K562 (cell line): Measurements from ENCODE around the gene UNC79. TPM values are rescaled to one million over a fixed set of nuclear protein-coding genes. Genes with fewer than 3 reads are reported as not detected.

Experiments used
- ATAC-seq: fragments of 200-7000 bp; cut with Tn5 transposase; 3 replicates; pipeline ENCODE4 v1.9.1; 2020; ENCODE audit warnings: moderate library complexity
- Bru-seq: library from RNA; stranded (reverse); fragments of 400-500 nt; gene quantifications from one replicate; lab custom pipeline; 2021; lab: Mats Ljungman, UMichigan
- BruChase-seq, 2 experiments: library from RNA; stranded (reverse); fragments of 400-500 nt; gene quantifications; one replicate each; lab custom pipeline; 2021; lab: Mats Ljungman, UMichigan
- BruUV-seq: library from RNA; stranded (reverse); fragments of 400-500 nt; replicated peaks from 2 replicates; lab custom pipeline; 2021; lab: Mats Ljungman, UMichigan
- CTCF ChIA-PET: fragments of 300-600 bp; formaldehyde crosslinking; extraction: SDS; loops from one replicate; lab custom pipeline; 2021; ENCODE audit warnings: low intra/inter-chr PET ratio; lab: Yijun Ruan, JAX
- POLR2A ChIA-PET: fragments of 300-600, 350-650 bp; sonication (Branson Sonifier 250); formaldehyde crosslinking; extraction: SDS; loops from one replicate; lab custom pipeline; 2021; ENCODE audit warnings: antibody characterized with exemption, inconsistent platforms; lab: Yijun Ruan, JAX
- DNase-seq, 4 experiments: peaks; one replicate each; pipeline versions ENCODE4 v3.0.0 to v3.0.0-alpha.2; 2011 to 2018; ENCODE audit warnings: low spot score in 3 of 4, mixed read lengths in 3 of 4; ENCODE audit errors: extremely low read depth in 1 of 4
- FAIRE-seq: peaks from 2 replicates; lab custom pipeline; 2011; peaks lifted over from hg19 to GRCh38; lab: Jason Lieb, UNC
- H2AFZ ChIP-seq: 2 replicates; pipeline ENCODE4 v1.6.0; 2011; ENCODE audit warnings: low read depth, low read length, control low read depth, inconsistent platforms
- H3K27ac ChIP-seq: fragments of 200-600 bp; 3 replicates; pipeline ENCODE4 v1.8.0; 2011; ENCODE audit warnings: low read depth, mild to moderate bottlenecking, control low read depth, inconsistent platforms, low read length, moderate library complexity, mixed read lengths; ENCODE audit errors: extremely low read depth
- H3K27me3 ChIP-seq, 2 experiments: fragments of 300-600 bp in 1 of 2; 2 replicates in 1 of 2; 3 replicates in 1 of 2; pipeline versions ENCODE4 v1.6.0 to v1.8.0; 2011; ENCODE audit warnings: inconsistent platforms in 2 of 2, low read length in 2 of 2, mild to moderate bottlenecking in 1 of 2, mixed read lengths in 1 of 2, moderate library complexity in 1 of 2; ENCODE audit not compliant: control insufficient read depth in 2 of 2, insufficient read depth in 2 of 2
- H3K36me3 ChIP-seq: fragments of 300-600 bp; 3 replicates; pipeline ENCODE4 v1.8.0; 2011; ENCODE audit warnings: mild to moderate bottlenecking, low read length, inconsistent platforms; ENCODE audit not compliant: control insufficient read depth, insufficient read depth
- H3K4me1 ChIP-seq, 2 experiments: fragments of 200-600 bp in 1 of 2; replicated peaks in 1 of 2; 2 replicates in 1 of 2; 3 replicates in 1 of 2; pipeline versions ENCODE4 v1.5.1 to v1.8.0; 2011; ENCODE audit warnings: inconsistent platforms in 2 of 2, low read length in 2 of 2, mild to moderate bottlenecking in 1 of 2, mixed read lengths in 1 of 2, moderate library complexity in 1 of 2; ENCODE audit not compliant: control insufficient read depth in 2 of 2, insufficient read depth in 2 of 2
- H3K4me2 ChIP-seq: 2 replicates; pipeline ENCODE4 v1.6.1; 2011; ENCODE audit warnings: low read length, control low read depth, inconsistent platforms, mixed read lengths; ENCODE audit not compliant: insufficient read depth
- H3K4me3 ChIP-seq: fragments of 200-600 bp; sonication (generic), shearing (Covaris generic); 2 replicates; pipeline ENCODE4 v1.5.1; 2016; ENCODE audit warnings: control low read depth, inconsistent platforms
- H3K79me2 ChIP-seq: fragments of 200-600 bp; 3 replicates; pipeline ENCODE4 v1.8.0; 2011; ENCODE audit warnings: low read length, inconsistent platforms; ENCODE audit not compliant: control insufficient read depth, insufficient read depth
- H3K9ac ChIP-seq, 2 experiments: 2 replicates each; pipeline versions ENCODE4 v1.6.0 to v1.6.1; 2011; ENCODE audit warnings: low read depth in 2 of 2, low read length in 2 of 2, control low read depth in 1 of 2, inconsistent platforms in 1 of 2, mild to moderate bottlenecking in 1 of 2, mixed read lengths in 1 of 2; ENCODE audit not compliant: insufficient read depth in 1 of 2
- H3K9me1 ChIP-seq: one replicate; pipeline ENCODE4 v1.6.0; 2011; ENCODE audit warnings: inconsistent platforms, mild to moderate bottlenecking, low read length, moderate library complexity; ENCODE audit not compliant: control insufficient read depth, insufficient read depth
- H3K9me3 ChIP-seq: replicated peaks from 2 replicates; pipeline ENCODE4 v1.5.1; 2011; ENCODE audit warnings: low read depth, low read length, inconsistent platforms; ENCODE audit not compliant: control insufficient read depth, insufficient read depth
- H4K20me1 ChIP-seq: replicated peaks from 2 replicates; pipeline ENCODE4 v1.6.1; 2011; ENCODE audit warnings: low read length, inconsistent platforms, mixed read lengths; ENCODE audit not compliant: control insufficient read depth, insufficient read depth
- CC2D1A ChIP-seq: fragments of 450-650 bp; IDR thresholded peaks from 2 replicates; pipeline ENCODE4 v1.6.1; 2017; ENCODE audit warnings: mild to moderate bottlenecking
- HNRNPL ChIP-seq: fragments of 200-400 bp; formaldehyde crosslinking; IDR thresholded peaks from 2 replicates; pipeline ENCODE4 v1.6.1; 2017; ENCODE audit warnings: low read depth, mild to moderate bottlenecking, low read length
- WGBS: fragments of 100-300 bp; shearing (Covaris generic); methylation state at CpG from one replicate; pipeline ENCODE4 v1.1.6; 2016; ENCODE audit warnings: low coverage, mixed read lengths; ENCODE audit not compliant: insufficient coverage; ENCODE audit errors: missing lambda C conversion rate; 5-methylcytosine and 5-hydroxymethylcytosine counted together
- in situ Hi-C: fragments of 300-500 bp; cut with MboI; formaldehyde crosslinking; loops from 4 replicates; pipeline ENCODE4 v1.15.0; 2018; ENCODE audit warnings: inconsistent platforms, mixed read lengths
- intact Hi-C: fragments of 100-400 bp; cut with micrococcal nuclease; formaldehyde crosslinking; loops from 2 replicates; pipeline ENCODE4 v1.14.2; 2022
- long read RNA-seq, 3 experiments: library from polyadenylated mRNA in 2 of 3; library from RNA in 1 of 3; unstranded in 2 of 3; stranded (forward) in 1 of 3; transcript quantifications; one replicate each; pipeline ENCODE4 v2.0.0, GENCODE V29; 2019 to 2022
- polyA minus RNA-seq, 3 experiments: library from RNA; depleted of rRNA, polyadenylated mRNA; stranded (reverse); fragments of >200 nt; gene quantifications; 2 replicates each; pipeline ENCODE4 v1.2.3, GENCODE V29; 2011
- polyA plus RNA-seq, 8 experiments: library from polyadenylated mRNA; depleted of rRNA in 4 of 8; stranded (reverse) in 5 of 8; unstranded in 3 of 8; fragments of >200 nt; fragmentation: Nextera tagmentation in 2 of 8; fragmentation: Illumina TruSeq in 1 of 8; extraction: Ambion mirVana in 2 of 8; extraction: Trizol in 1 of 8; gene quantifications; 2 replicates each; pipeline versions ENCODE4 v1.2.1 to v1.2.3, GENCODE V29; 2011 to 2014; ENCODE audit warnings: inconsistent platforms in 1 of 8, missing spikeins in 1 of 8
- total RNA-seq, 7 experiments: library from RNA; depleted of rRNA in 6 of 7; stranded (reverse); fragments of >200 nt in 6 of 7; fragmentation: Illumina TruSeq in 2 of 7; extraction: Trizol in 2 of 7; gene quantifications; 2 replicates each; pipeline versions ENCODE4 v1.2.1 to v1.2.3, GENCODE V29; 2011 to 2021; ENCODE audit warnings: low replicate concordance in 1 of 7

The UNC79 gene
- 0.02 and 0.07 TPM in 2 replicates for total RNA-seq (2011; cell fraction: chromatin; rRNA removed; ENCODE audit: low replicate concordance)
- under 0.01 TPM in 1 of 2 replicates, not detected in the other for total RNA-seq (2011; cell fraction: nucleolus; rRNA removed)
- 0.07 TPM in 1 of 2 replicates, not detected in the other for total RNA-seq (2011; cell fraction: nucleoplasm; rRNA removed)
- total RNA-seq (2014; rRNA removed) (under 0.01 TPM in 1 of 2 replicates, not detected in the other), total RNA-seq (2014; rRNA removed; fragmentation: Illumina TruSeq; extraction: Trizol) (0.03 TPM in 1 of 2 replicates, not detected in the other), total RNA-seq (2015; rRNA removed; fragmentation: Illumina TruSeq; extraction: Trizol) (not detected in 2 replicates), total RNA-seq (2021) (0.04 TPM in 2 replicates), polyA plus RNA-seq (2011; rRNA removed) (0.01 and 0.03 TPM in 2 replicates), polyA plus RNA-seq (2014; fragmentation: Illumina TruSeq; extraction: Trizol) (not detected in 2 replicates), polyA plus RNA-seq (2014; fragmentation: Nextera tagmentation; extraction: Ambion mirVana) (not detected), polyA plus RNA-seq (2014; rRNA removed) (not detected in 2 replicates), polyA minus RNA-seq (2011; rRNA and poly(A)+ RNA removed) (0.03 TPM in 1 of 2 replicates, not detected in the other), Bru-seq, nascent RNA (percentile 15 among the genes with signal in this experiment), BruChase-seq, experiment 1, labeled RNA remaining after a 2-hour chase (percentile 11 among the genes with signal in this experiment), BruChase-seq, experiment 2, labeled RNA remaining after a 6-hour chase (percentile 13 among the genes with signal in this experiment)
- polyA plus RNA-seq (2011; cell fraction: cytosol; rRNA removed) = not detected in 2 replicates
- polyA plus RNA-seq (2011; cell fraction: nucleus; rRNA removed) = 0.03 and 0.04 TPM in 2 replicates
- 0.01 and 0.03 TPM in 2 replicates for polyA plus RNA-seq (2012)
- polyA minus RNA-seq (2011; cell fraction: cytosol; rRNA and poly(A)+ RNA removed) = not detected in 2 replicates
- under 0.01 and 0.11 TPM in 2 replicates for polyA minus RNA-seq (2011; cell fraction: nucleus; rRNA and poly(A)+ RNA removed)
- long read RNA-seq, experiment 1 = 0 reads
- long read RNA-seq, experiment 2 = 0 reads
- long read RNA-seq, experiment 3 = 0 reads

GRCh38 chr14:93430315-93431035 lies at the start of gene UNC79:
Gene UNC79, plus strand, starts transcription at chr14:93430939. Its CDS starts 91 bp downstream, at chr14:93431030.
- no peak for TF ChIP-seq HNRNPL
- no peak for TF ChIP-seq CC2D1A
- no peaks in the 10 kb centered on the region for H3K4me1 ChIP-seq
- no TSS peak for BruUV-seq
- no peaks in the 10 kb centered on the region for H3K36me3 ChIP-seq
- H3K9me3 ChIP-seq = no peaks in the 10 kb centered on the region
- no peak within 1 kb of the TSS for H2AFZ ChIP-seq
- H4K20me1 ChIP-seq = no peaks in the 10 kb centered on the region
- no peaks in the 10 kb centered on the region for H3K27me3 ChIP-seq
- no peaks in the 10 kb centered on the region for H3K79me2 ChIP-seq
- H3K9ac ChIP-seq = no peak within 1 kb of the TSS
- intact Hi-C loops = no loop called here
- no peak within 1 kb of the TSS for H3K27ac ChIP-seq
- ATAC-seq = no peak
- POLR2A ChIA-PET = no interaction called here
- CTCF ChIA-PET = no interaction called here
- no peak for DNase-seq
- FAIRE-seq = no peak
- H3K4me2 ChIP-seq = no peak within 1 kb of the TSS
- in situ Hi-C loops = no loop called here
- no peaks in the 10 kb centered on the region for H3K9me1 ChIP-seq
- no peak within 1 kb of the TSS for H3K4me3 ChIP-seq
- 1% methylated on average over 14 of the region's 51 CpGs for WGBS
